ENCODE results near the gene FUZ.

- no peak for TF ChIP-seq EZH2phosphoT487 (IDR thresholded peaks at IDR 0.05; ENCODE audit: borderline replicate concordance, low read length)
- TF ChIP-seq CTCF (IDR thresholded peaks at IDR 0.05; ENCODE audit: low read depth, low read length, poor library complexity, severe bottlenecking), result no peak
Measured at GRCh38 chr19:49845414-49845813, 32.3 kb upstream of the FUZ start.

Measured in DOHH2 (cell line).